ENCODE results near the gene NT5C3A.

GRCh38 chr7:33093266-33093665, 30.7 kb upstream of the NT5C3A start:
- no peak for TF ChIP-seq FOXK1 (CRISPR knock-in tag; IDR thresholded peaks at IDR 0.05; ENCODE audit: borderline replicate concordance, low read depth)
- TF ChIP-seq SMC3 (IDR thresholded peaks at IDR 0.05; ENCODE audit: low read length), result no peak
- no peak for TF ChIP-seq ZBTB21 (CRISPR knock-in tag; IDR thresholded peaks at IDR 0.05)
- no peak for TF ChIP-seq ZNF510 (CRISPR knock-in tag; IDR thresholded peaks at IDR 0.05; ENCODE audit: low read depth)
- TF ChIP-seq YY1 (IDR thresholded peaks at IDR 0.05; ENCODE audit: insufficient read depth, insufficient replicate concordance, low read depth, low read length), result no peak
- TF ChIP-seq ZFX (CRISPR knock-in tag; IDR thresholded peaks at IDR 0.05; ENCODE audit: low read depth), result no peak
- no peak for TF ChIP-seq PREB (CRISPR knock-in tag; IDR thresholded peaks at IDR 0.05)

All from HepG2 (cell line).